Psoas muscle (tissue), 8 donors: ENCODE results near the gene COPZ2. TPM values are rescaled to one million over a fixed set of nuclear protein-coding genes. Genes with fewer than 3 reads are reported as not detected.

Experiments used
- ATAC-seq, 4 donors: fragments of 200-7000 bp; cut with Tn5 transposase; one replicate each; pipeline ENCODE4 v1.9.1; 2020; ENCODE audit warnings: moderate library complexity in 3 of 4, mild to moderate bottlenecking in 2 of 4
- DNase-seq, 2 donors: peaks; one replicate each; pipeline ENCODE4 v3.0.0-alpha.2; 2020
- H3K27ac ChIP-seq: fragments of 200-600 bp; one replicate; pipeline ENCODE4 v1.8.0; 2022
- H3K27me3 ChIP-seq, 3 donors: fragments of 200-600 bp in 1 of 3; one replicate each; pipeline versions ENCODE4 v1.6.1 to v1.8.0; 2013 to 2022; ENCODE audit warnings: low read length in 2 of 3, mild to moderate bottlenecking in 2 of 3, moderate library complexity in 1 of 3; ENCODE audit not compliant: insufficient read depth in 3 of 3
- H3K36me3 ChIP-seq, 2 donors: fragments of 200-600 bp in 1 of 2; one replicate each; pipeline versions ENCODE4 v1.6.1 to v1.8.0; 2013 to 2022; ENCODE audit warnings: low read depth in 1 of 2, mild to moderate bottlenecking in 1 of 2, moderate library complexity in 1 of 2; ENCODE audit not compliant: insufficient read depth in 1 of 2
- H3K4me1 ChIP-seq: fragments of 200-600 bp; one replicate; pipeline ENCODE4 v1.8.0; 2022
- H3K4me3 ChIP-seq: fragments of 200-600 bp; one replicate; pipeline ENCODE4 v1.8.0; 2022; ENCODE audit warnings: mild to moderate bottlenecking
- H3K9me3 ChIP-seq: fragments of 200-600 bp; one replicate; pipeline ENCODE4 v1.8.0; 2022
- CTCF ChIP-seq: fragments of 200-600 bp; IDR thresholded peaks from one replicate; pipeline ENCODE4 v1.8.0; 2022; ENCODE audit warnings: antibody characterized with exemption
- WGBS, 3 donors: extraction: QIAGEN DNeasy Blood & Tissue Kit; methylation state at CpG; one replicate each; pipeline versions ENCODE4 v1.1.6 to v1.1.7; 2013; 5-methylcytosine and 5-hydroxymethylcytosine counted together
- intact Hi-C, 2 donors: fragments of 100-400 bp; cut with DNase I; formaldehyde crosslinking; loops; one replicate each; pipeline versions ENCODE4 v1.11.0 to v1.14.2; 2022
- polyA plus RNA-seq, 3 donors: library from polyadenylated mRNA; stranded (reverse); fragments of 200-250 nt; gene quantifications; one replicate each; pipeline ENCODE4 v1.2.3, GENCODE V29; 2013
- total RNA-seq, 4 donors: library from RNA; stranded (reverse); fragmentation: NEBNext Ultra II Directional in 2 of 4; extraction: Animal tissue kit (Norgen Biotek cat#: 25700) in 2 of 4; gene quantifications; one replicate each; pipeline versions ENCODE4 v1.2.1 to v1.2.4, GENCODE V29; 2021 to 2023
- donor health status: healthy with polysubstance abuse.
- donor health status: DM: no; HTN: no; CAD: no; lungs with moderate emphysema.
- donor health status: Bipolar disorder and iron deficiency.
- donor health status: healthy.
- donor health status: DM: yes; HTN: yes; CAD: no.
- donor health status: DM: no; HTN: no; CAD: no.
- donor health status: DM: no; HTN: no; CAD: no.
- donor health status: DM: yes; HTN: yes; CAD: no.

COPZ2 gene
- total and polyA plus RNA-seq, 7 donors = 16.8 to 130 (median 56.4) TPM

DNA sequence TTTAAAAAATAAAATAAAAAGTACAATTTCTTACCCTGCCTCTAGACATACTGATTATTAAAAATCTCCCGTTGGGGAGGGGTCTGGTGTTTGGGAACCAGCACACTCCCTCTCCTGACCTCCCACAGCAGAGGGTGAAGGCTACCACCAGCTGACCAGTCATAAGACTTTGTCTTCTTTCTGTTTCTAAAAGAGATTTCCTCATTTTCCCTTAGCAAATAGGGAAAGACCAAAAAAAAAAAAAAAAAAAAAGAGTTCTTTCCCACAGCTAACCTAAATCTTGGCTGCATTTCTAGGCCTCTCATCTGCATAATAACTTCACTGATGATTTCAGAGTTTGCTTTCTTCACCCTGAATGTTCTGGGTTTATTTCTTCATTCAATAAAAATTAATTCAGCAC lies 36.4 kb downstream of the COPZ2 start:
- no peaks in the 10 kb centered on the region for H3K36me3 ChIP-seq
- 80 to 94% (median 80%) methylated on average over 1 of the region's 1 CpG for WGBS, 3 donors
- peaks cover 0 to 11% (median 5%) of the 10 kb centered on the region in 3 donors for H3K27me3 ChIP-seq
- H3K9me3 ChIP-seq = no peaks in the 10 kb centered on the region
- H3K27ac ChIP-seq = no peak overlapping the region
- DNase-seq (no peak), ATAC-seq (no peak)
- H3K4me3 ChIP-seq = no peak overlapping the region
- intact Hi-C loops = no loop called here
- TF ChIP-seq CTCF = no peak
- H3K4me1 ChIP-seq = peaks cover 8% of the 10 kb centered on the region

DNA sequence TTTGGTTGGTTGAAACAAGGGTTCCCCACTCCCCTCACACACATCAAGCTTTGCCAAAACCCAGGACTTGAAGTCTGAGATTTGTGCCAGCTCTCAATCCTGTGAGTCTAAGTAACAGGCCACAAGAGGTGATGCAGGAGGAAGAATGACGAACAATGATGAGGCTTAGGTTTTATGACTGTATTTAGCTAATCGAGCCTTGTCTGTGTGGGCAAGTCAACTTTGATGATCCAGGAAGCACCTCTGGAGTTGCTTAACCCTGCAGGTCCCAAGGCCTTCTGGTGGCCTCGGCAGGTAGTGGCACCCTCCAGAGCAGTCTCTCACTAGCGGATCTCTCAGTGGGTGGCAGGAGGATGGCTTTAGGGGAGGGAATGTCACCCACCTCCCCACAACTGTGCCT lies 38.0 kb downstream of the COPZ2 start:
- 50 to 52% (median 51%) methylated on average over 4 of the region's 4 CpGs for WGBS, 3 donors
- Histone ChIP-seq H3K27me3 (peaks cover 0 to 11% (median 3%) of the 10 kb centered on the region in 3 donors), H3K36me3 (no peaks in the 10 kb centered on the region), H3K4me1 (peaks cover 8% of the 10 kb centered on the region), H3K27ac (no peak overlapping the region), H3K9me3 (no peaks in the 10 kb centered on the region), H3K4me3 (no peak overlapping the region)
- ATAC-seq (no peak), DNase-seq (no peak)
- intact Hi-C loops = no loop called here
- TF ChIP-seq CTCF = no peak

DNA sequence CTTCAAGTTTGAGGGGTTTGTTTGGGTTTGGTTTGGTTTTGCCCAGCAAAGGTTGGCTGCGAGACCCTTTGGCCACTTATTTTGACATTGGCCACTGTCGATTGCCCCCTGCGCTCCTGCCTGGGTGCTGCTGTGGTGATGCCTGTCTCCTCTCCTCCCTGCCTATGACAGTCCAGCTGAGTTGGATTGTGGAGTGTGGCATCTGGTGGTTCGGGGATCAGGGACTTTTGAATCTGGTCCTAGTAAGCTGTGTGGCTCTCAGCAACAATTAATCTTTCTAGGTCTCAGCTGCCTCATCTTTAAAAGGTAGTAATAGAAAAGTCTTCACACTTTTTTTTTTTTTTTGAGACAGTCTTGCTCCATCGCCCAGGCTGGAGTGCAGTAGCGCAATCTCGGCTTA lies 39.6 kb downstream of the COPZ2 start:
- no peak for TF ChIP-seq CTCF

DNA sequence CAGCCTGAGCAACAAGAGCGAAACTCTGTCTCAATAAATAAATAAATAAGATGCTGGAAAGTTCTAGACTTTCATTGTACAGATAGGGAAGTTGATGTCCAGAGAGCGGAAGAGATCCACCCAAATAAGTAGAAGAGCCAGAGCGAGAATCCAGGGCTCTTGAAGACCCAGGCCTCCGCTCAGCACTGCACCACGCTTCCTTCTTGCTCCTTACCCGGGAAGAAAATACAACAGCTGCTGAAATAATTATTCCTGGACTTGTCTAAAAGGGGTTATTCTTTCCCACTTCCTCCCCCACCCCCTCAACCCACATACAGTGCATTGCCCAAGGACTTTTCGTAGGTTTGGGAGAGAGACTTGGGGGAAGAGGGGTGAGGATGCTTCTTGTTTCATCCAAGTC lies 40.0 kb downstream of the COPZ2 start:
- Histone ChIP-seq H3K9me3 (no peaks in the 10 kb centered on the region), H3K27ac (no peak overlapping the region), H3K27me3 (peaks cover 0 to 3% (median 0%) of the 10 kb centered on the region in 3 donors), H3K36me3 (no peaks in the 10 kb centered on the region), H3K4me1 (peaks cover 5% of the 10 kb centered on the region), H3K4me3 (no peak overlapping the region)
- DNase-seq (no peak), ATAC-seq (no peak)
- intact Hi-C loops = no loop called here
- 63 to 66% (median 64%) methylated on average over 7 of the region's 7 CpGs for WGBS, 3 donors
- TF ChIP-seq CTCF = no peak

More for the DNA sequence above, 39.6 kb downstream of the COPZ2 start:
- no peaks in the 10 kb centered on the region for H3K36me3 ChIP-seq
- ATAC-seq (no peak), DNase-seq (no peak)
- peaks cover 8% of the 10 kb centered on the region for H3K4me1 ChIP-seq
- no peak overlapping the region for H3K27ac ChIP-seq
- intact Hi-C loops = no loop called here
- no peaks in the 10 kb centered on the region for H3K9me3 ChIP-seq
- H3K27me3 ChIP-seq = peaks cover 0 to 3% (median 0%) of the 10 kb centered on the region in 3 donors
- WGBS, 3 donors = 89 to 93% (median 92%) methylated on average over 7 of the region's 7 CpGs
- H3K4me3 ChIP-seq = no peak overlapping the region

DNA sequence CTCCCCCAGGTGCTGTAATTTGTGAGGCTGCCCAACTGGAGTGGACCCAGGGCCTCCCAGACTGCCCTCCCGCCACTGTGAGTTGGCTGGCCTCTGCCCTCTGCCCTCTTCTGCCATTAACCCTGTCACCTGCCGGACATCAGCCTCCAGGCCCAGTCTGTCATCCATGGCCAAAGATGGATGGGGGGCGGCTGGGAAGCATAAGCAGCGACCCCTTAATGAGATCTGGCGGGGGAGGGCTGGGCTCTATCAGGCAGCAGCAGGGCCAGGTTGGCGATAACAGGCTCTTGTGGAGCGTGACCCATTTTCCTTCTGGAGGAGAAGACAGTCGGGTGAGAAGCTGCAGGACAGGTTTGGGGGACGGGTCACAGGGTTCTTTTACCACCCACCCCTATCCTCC lies 41.4 kb downstream of the COPZ2 start:
- Histone ChIP-seq H3K36me3 (no peaks in the 10 kb centered on the region), H3K9me3 (no peaks in the 10 kb centered on the region), H3K4me1 (no peaks in the 10 kb centered on the region), H3K27ac (no peak overlapping the region), H3K4me3 (no peak overlapping the region), H3K27me3 (peaks cover 0 to 3% (median 0%) of the 10 kb centered on the region in 3 donors)
- no peak for ATAC-seq
- no peak for TF ChIP-seq CTCF
- no peak for DNase-seq
- 72 to 80% (median 78%) methylated on average over 9 of the region's 9 CpGs for WGBS, 3 donors
- intact Hi-C loops = no loop called here
